ENCODE results near the gene POLR2E. TPM values are rescaled to one million over a fixed set of nuclear protein-coding genes. Genes with fewer than 3 reads are reported as not detected.

POLR2E gene
- total and polyA plus RNA-seq, 2 of the 13 experiments (the other 11 are each of a cell fraction or from before 2014, with no cell fraction given) = 140 to 272 TPM

- no peak for TF ChIP-seq SOX6 (IDR thresholded peaks at IDR 0.05)
- peak; percentile 79 for TF ChIP-seq SOX6 (CRISPR knock-in tag; IDR thresholded peaks at IDR 0.05)
- no peak for TF ChIP-seq ELF4 (CRISPR knock-in tag; IDR thresholded peaks at IDR 0.05; ENCODE audit: borderline replicate concordance)
- TF ChIP-seq TOPORS (CRISPR knock-in tag; IDR thresholded peaks at IDR 0.05) = peak; percentile 93
- TF ChIP-seq TARDBP (CRISPR knock-in tag; IDR thresholded peaks at IDR 0.05) = peak; percentile 90
- peak; percentile 55; the same call in 1 of the 2 replicates for TF ChIP-seq KDM5B (CRISPR knock-in tag; IDR thresholded peaks at IDR 0.05; ENCODE audit: borderline replicate concordance)
- TF ChIP-seq ZNF138 (CRISPR knock-in tag; IDR thresholded peaks at IDR 0.05; ENCODE audit: low read depth) = no peak
- TF ChIP-seq DNMT1 (CRISPR knock-in tag; IDR thresholded peaks at IDR 0.05) = no peak
- TF ChIP-seq SPEN (CRISPR knock-in tag; IDR thresholded peaks at IDR 0.05; ENCODE audit: low read depth) = peak; percentile 79
- TF ChIP-seq BCL6 (CRISPR knock-in tag; IDR thresholded peaks at IDR 0.05) = no peak
- TF ChIP-seq, protein P1, sequence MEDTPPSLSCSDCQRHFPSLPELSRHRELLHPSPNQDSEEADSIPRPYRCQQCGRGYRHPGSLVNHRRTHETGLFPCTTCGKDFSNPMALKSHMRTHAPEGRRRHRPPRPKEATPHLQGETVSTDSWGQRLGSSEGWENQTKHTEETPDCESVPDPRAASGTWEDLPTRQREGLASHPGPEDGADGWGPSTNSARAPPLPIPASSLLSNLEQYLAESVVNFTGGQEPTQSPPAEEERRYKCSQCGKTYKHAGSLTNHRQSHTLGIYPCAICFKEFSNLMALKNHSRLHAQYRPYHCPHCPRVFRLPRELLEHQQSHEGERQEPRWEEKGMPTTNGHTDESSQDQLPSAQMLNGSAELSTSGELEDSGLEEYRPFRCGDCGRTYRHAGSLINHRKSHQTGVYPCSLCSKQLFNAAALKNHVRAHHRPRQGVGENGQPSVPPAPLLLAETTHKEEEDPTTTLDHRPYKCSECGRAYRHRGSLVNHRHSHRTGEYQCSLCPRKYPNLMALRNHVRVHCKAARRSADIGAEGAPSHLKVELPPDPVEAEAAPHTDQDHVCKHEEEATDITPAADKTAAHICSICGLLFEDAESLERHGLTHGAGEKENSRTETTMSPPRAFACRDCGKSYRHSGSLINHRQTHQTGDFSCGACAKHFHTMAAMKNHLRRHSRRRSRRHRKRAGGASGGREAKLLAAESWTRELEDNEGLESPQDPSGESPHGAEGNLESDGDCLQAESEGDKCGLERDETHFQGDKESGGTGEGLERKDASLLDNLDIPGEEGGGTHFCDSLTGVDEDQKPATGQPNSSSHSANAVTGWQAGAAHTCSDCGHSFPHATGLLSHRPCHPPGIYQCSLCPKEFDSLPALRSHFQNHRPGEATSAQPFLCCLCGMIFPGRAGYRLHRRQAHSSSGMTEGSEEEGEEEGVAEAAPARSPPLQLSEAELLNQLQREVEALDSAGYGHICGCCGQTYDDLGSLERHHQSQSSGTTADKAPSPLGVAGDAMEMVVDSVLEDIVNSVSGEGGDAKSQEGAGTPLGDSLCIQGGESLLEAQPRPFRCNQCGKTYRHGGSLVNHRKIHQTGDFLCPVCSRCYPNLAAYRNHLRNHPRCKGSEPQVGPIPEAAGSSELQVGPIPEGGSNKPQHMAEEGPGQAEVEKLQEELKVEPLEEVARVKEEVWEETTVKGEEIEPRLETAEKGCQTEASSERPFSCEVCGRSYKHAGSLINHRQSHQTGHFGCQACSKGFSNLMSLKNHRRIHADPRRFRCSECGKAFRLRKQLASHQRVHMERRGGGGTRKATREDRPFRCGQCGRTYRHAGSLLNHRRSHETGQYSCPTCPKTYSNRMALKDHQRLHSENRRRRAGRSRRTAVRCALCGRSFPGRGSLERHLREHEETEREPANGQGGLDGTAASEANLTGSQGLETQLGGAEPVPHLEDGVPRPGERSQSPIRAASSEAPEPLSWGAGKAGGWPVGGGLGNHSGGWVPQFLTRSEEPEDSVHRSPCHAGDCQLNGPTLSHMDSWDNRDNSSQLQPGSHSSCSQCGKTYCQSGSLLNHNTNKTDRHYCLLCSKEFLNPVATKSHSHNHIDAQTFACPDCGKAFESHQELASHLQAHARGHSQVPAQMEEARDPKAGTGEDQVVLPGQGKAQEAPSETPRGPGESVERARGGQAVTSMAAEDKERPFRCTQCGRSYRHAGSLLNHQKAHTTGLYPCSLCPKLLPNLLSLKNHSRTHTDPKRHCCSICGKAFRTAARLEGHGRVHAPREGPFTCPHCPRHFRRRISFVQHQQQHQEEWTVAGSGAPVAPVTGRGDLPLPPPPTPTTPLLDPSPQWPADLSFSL (CRISPR knock-in tag; IDR thresholded peaks at IDR 0.05) = no peak
- no peak for TF ChIP-seq MIER2 (CRISPR knock-in tag; IDR thresholded peaks at IDR 0.05)
- TF ChIP-seq ZNF775 (CRISPR knock-in tag; IDR thresholded peaks at IDR 0.05; ENCODE audit: borderline replicate concordance) = 0 out of 2 replicates have a peak, but pooled peaks have one; percentile 43
- no peak; the same call in 1 of the 2 replicates for TF ChIP-seq RFX5 (IDR thresholded peaks at IDR 0.05; ENCODE audit: low read depth, low read length)
- TF ChIP-seq AGO2 (optimal IDR thresholded peaks at IDR 0.05; ENCODE audit: low read depth, low read length) = no peak
- no peak for TF ChIP-seq MTERF4 (CRISPR knock-in tag; IDR thresholded peaks at IDR 0.05)
- no peak for TF ChIP-seq HNRNPUL1 (IDR thresholded peaks at IDR 0.05; ENCODE audit: low read depth, low read length)
- TF ChIP-seq, protein P2, sequence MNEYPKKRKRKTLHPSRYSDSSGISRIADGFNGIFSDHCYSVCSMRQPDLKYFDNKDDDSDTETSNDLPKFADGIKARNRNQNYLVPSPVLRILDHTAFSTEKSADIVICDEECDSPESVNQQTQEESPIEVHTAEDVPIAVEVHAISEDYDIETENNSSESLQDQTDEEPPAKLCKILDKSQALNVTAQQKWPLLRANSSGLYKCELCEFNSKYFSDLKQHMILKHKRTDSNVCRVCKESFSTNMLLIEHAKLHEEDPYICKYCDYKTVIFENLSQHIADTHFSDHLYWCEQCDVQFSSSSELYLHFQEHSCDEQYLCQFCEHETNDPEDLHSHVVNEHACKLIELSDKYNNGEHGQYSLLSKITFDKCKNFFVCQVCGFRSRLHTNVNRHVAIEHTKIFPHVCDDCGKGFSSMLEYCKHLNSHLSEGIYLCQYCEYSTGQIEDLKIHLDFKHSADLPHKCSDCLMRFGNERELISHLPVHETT (CRISPR knock-in tag; conservative IDR thresholded peaks at IDR 0.05) = 0 out of 2 replicates have a peak, but pooled peaks have one; percentile 32
- no peak for TF ChIP-seq PHF8 (CRISPR knock-in tag; IDR thresholded peaks at IDR 0.05)
- TF ChIP-seq CC2D1A (CRISPR knock-in tag; IDR thresholded peaks at IDR 0.05) = no peak
- no peak; the same call in 1 of the 2 replicates for TF ChIP-seq ZNF761 (CRISPR knock-in tag; conservative IDR thresholded peaks at IDR 0.05)
- no peak for TF ChIP-seq LCORL (IDR thresholded peaks at IDR 0.05)
- peak; percentile 64 for TF ChIP-seq LCORL (CRISPR knock-in tag; IDR thresholded peaks at IDR 0.05)
These were observed 3.2 kb upstream of the POLR2E start (continued) for GRCh38 chr19:1098177-1099051.
